Vagina (tissue), 2 donors: Measurements from ENCODE around the gene BCL6. TPM values are rescaled to one million over a fixed set of nuclear protein-coding genes. Genes with fewer than 3 reads are reported as not detected.

Experiments
- DNase-seq, 2 donors: peaks; one replicate each; pipeline ENCODE4 v3.0.0-alpha.2; 2017; ENCODE audit errors: extremely low spot score in 2 of 2
- H3K27ac ChIP-seq: fragments of 200-600 bp; sonication (generic); one replicate; pipeline ENCODE4 v1.5.1; 2019
- H3K27me3 ChIP-seq: fragments of 200-600 bp; sonication (generic); one replicate; pipeline ENCODE4 v1.5.1; 2019
- H3K36me3 ChIP-seq, 2 donors: fragments of 200-600 bp; sonication (generic); one replicate each; pipeline ENCODE4 v1.5.1; 2017 to 2019
- H3K4me1 ChIP-seq: fragments of 200-600 bp; sonication (generic); one replicate; pipeline ENCODE4 v1.5.1; 2019
- H3K4me3 ChIP-seq, 2 donors: fragments of 200-600 bp; sonication (generic); 1 replicate in 1 of 2; 2 replicates in 1 of 2; pipeline ENCODE4 v1.5.1; 2016 to 2019
- H3K9me3 ChIP-seq: fragments of 200-600 bp; sonication (generic); one replicate; pipeline ENCODE4 v1.5.1; 2019
- POLR2A ChIP-seq, 2 donors: fragments of 450-650 bp; IDR thresholded peaks; one replicate each; pipeline ENCODE4 v1.6.1; 2017; ENCODE audit warnings: antibody characterized with exemption in 2 of 2, mild to moderate bottlenecking in 2 of 2, moderate library complexity in 2 of 2
- POLR2AphosphoS5 ChIP-seq, 2 donors: sonication (generic); formaldehyde crosslinking; IDR thresholded peaks; one replicate each; pipeline ENCODE4 v1.9.0; 2017; ENCODE audit warnings: antibody characterized with exemption in 2 of 2, mild to moderate bottlenecking in 2 of 2, low read depth in 1 of 2; ENCODE audit not compliant: insufficient read depth in 1 of 2
- intact Hi-C: fragments of 100-400 bp; cut with DNase I; formaldehyde crosslinking; loops from one replicate; pipeline ENCODE4 v1.15.1; 2023
- total RNA-seq: library from RNA; depleted of rRNA; stranded (reverse); fragments of >200 nt; gene quantifications from one replicate; pipeline ENCODE4 v1.2.3, GENCODE V29; 2016
- TF ChIP-seq, protein P1 (sequence below), 3 experiments: fragments of 450-650 bp in 2 of 3; fragments of 200-600 bp in 1 of 3; sonication (generic) in 1 of 3; IDR thresholded peaks; one replicate each; pipeline ENCODE4 v1.5.1; 2017 to 2019; ENCODE audit warnings: antibody characterized with exemption in 3 of 3, mild to moderate bottlenecking in 2 of 3, moderate library complexity in 2 of 3

Gene BCL6
- total RNA-seq, 1 donor from 2014 or later, result 133 TPM

DNA sequence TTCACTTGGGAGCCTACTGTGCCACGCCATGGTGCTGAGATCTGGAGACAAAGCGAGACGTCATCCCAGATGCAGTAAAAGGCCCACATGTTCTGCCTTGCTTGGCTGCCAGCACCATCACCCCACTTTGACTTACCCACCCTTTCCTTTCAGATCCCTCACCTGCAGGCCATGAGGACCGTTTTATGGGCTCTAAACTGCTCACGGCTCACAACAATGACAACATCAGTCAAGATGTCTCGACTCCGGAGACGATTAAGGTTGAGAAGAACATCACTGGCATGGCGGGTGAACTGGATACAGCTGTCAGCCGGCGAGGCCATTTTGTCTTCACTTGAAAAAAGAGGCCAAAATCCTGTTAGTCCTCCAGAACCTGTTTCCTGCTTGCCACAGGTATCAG is 11.9 kb downstream of the BCL6 start:
- Histone ChIP-seq H3K27ac (no peak overlapping the region), H3K4me3 (no peak overlapping the region), H3K9me3 (no peaks in the 10 kb centered on the region), H3K36me3 (peaks cover 4 to 64% of the 10 kb centered on the region in 2 donors), H3K27me3 (no peaks in the 10 kb centered on the region), H3K4me1 (peaks cover 32% of the 10 kb centered on the region)
- TF ChIP-seq, protein P1, sequence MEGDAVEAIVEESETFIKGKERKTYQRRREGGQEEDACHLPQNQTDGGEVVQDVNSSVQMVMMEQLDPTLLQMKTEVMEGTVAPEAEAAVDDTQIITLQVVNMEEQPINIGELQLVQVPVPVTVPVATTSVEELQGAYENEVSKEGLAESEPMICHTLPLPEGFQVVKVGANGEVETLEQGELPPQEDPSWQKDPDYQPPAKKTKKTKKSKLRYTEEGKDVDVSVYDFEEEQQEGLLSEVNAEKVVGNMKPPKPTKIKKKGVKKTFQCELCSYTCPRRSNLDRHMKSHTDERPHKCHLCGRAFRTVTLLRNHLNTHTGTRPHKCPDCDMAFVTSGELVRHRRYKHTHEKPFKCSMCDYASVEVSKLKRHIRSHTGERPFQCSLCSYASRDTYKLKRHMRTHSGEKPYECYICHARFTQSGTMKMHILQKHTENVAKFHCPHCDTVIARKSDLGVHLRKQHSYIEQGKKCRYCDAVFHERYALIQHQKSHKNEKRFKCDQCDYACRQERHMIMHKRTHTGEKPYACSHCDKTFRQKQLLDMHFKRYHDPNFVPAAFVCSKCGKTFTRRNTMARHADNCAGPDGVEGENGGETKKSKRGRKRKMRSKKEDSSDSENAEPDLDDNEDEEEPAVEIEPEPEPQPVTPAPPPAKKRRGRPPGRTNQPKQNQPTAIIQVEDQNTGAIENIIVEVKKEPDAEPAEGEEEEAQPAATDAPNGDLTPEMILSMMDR (IDR thresholded peaks at IDR 0.05), result no peak
- TF ChIP-seq POLR2A (IDR thresholded peaks at IDR 0.05) (no peak), POLR2AphosphoS5 (IDR thresholded peaks at IDR 0.05; ENCODE audit: insufficient read depth in 1 of 2, low read depth in 1 of 2) (no peak)
- intact Hi-C loops, result loop anchor here (10.0 kb wide), 1 partner anchor 1411 kb away; no protein-coding TSS in a partner anchor
- peak in 1 of 2 donors; percentile 80 for DNase-seq

DNA sequence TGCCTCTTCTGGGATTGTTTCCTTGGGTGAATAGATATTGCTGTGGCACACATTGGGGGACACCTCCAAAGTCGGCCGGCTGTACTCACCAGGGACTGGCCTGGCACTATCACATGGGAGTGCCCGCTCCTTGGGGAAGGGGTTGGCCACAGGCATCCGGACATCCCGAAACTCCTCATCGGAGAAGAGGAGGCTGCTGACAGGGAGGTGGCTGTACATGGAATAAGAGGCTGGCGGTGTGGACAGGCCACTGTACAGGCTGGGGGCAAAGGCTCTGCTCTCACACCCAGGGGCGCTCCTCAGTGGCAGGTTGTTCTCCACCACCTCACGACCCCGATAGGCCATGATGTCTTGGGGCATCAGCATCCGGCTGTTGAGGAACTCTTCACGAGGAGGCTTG is 15.7 kb downstream of the BCL6 start:
- H3K9me3 ChIP-seq, result no peaks in the 10 kb centered on the region
- no peak overlapping the region for H3K4me3 ChIP-seq
- H3K4me1 ChIP-seq, result peaks cover 8% of the 10 kb centered on the region
- DNase-seq, result no peak
- H3K27me3 ChIP-seq, result no peaks in the 10 kb centered on the region
- intact Hi-C loops, result no loop called here
- TF ChIP-seq, protein P1 (IDR thresholded peaks at IDR 0.05), result no peak
- TF ChIP-seq POLR2A (IDR thresholded peaks at IDR 0.05) (no peak), POLR2AphosphoS5 (IDR thresholded peaks at IDR 0.05; ENCODE audit: insufficient read depth in 1 of 2, low read depth in 1 of 2) (no peak)
- peaks cover 27 to 100% of the 10 kb centered on the region in 2 donors for H3K36me3 ChIP-seq
- no peak overlapping the region for H3K27ac ChIP-seq

DNA sequence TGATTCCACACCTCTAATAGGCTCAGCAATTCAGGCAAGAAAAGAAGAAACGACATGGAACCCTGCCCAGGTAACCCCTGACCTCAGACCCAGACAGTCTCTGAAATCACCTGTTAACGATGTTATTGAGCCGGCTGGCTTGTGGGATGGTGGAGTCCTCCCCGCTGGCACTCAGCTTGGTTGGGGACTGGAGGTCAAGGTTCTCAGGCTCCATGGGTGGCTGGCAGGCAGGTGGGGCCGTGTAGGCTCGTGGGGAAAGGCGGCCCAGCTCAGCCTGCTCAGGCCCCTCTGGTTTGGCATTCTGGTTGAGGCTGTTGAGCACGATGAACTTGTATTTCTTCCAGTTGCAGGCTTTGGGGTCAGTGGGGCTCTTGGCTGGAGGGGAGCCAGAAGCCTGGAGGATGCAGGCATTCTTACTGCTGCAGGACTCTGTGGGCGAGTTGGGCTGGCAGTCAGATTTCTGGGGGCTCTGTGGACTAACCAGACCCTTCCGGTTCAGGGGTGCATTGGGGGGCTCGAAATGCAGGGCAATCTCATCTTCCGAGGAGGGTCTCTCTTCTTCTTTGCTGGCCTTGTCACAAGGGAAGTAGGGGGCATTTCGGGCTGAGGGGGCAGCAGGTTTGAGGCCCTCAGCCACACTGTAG is 16.2 kb downstream of the BCL6 start:
- Histone ChIP-seq H3K4me1 (peaks cover 3% of the 10 kb centered on the region), H3K27me3 (no peaks in the 10 kb centered on the region), H3K27ac (no peak overlapping the region), H3K36me3 (peaks cover 29 to 100% of the 10 kb centered on the region in 2 donors), H3K4me3 (no peak overlapping the region), H3K9me3 (no peaks in the 10 kb centered on the region)
- DNase-seq, result no peak
- TF ChIP-seq POLR2AphosphoS5 (IDR thresholded peaks at IDR 0.05; ENCODE audit: insufficient read depth in 1 of 2, low read depth in 1 of 2), result no peak
- TF ChIP-seq, protein P1 (IDR thresholded peaks at IDR 0.05), result no peak
- TF ChIP-seq POLR2A (IDR thresholded peaks at IDR 0.05), result no peak
- intact Hi-C loops, result no loop called here

DNA sequence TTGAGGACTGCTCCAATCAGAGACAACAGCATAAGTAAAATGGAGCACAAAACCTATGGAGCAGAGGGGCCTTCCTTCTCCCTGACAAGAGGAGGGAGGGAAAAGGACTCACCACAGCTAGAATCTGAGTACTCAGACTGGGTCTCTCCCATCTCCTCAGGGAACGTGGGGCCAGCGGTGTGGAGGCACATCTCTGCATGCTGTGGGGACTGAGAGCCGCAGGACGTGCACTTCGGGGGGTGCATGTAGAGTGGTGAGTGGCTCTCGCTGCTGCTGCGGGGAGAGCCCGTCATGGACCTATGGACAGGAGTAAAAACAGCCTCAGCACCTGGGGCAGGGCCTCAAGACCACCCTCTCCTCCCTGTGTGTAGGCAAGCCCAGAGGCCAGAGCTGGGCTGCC is 17.0 kb downstream of the BCL6 start:
- DNase-seq, result no peak
- Histone ChIP-seq H3K27ac (no peak overlapping the region), H3K4me1 (no peaks in the 10 kb centered on the region), H3K27me3 (no peaks in the 10 kb centered on the region), H3K9me3 (no peaks in the 10 kb centered on the region), H3K4me3 (no peak overlapping the region), H3K36me3 (peaks cover 29 to 100% of the 10 kb centered on the region in 2 donors)
- peak in 1 of 2 donors; percentile 4 for TF ChIP-seq POLR2AphosphoS5 (IDR thresholded peaks at IDR 0.05; ENCODE audit: insufficient read depth in 1 of 2, low read depth in 1 of 2)
- TF ChIP-seq POLR2A (IDR thresholded peaks at IDR 0.05), result no peak
- intact Hi-C loops, result no loop called here

DNA sequence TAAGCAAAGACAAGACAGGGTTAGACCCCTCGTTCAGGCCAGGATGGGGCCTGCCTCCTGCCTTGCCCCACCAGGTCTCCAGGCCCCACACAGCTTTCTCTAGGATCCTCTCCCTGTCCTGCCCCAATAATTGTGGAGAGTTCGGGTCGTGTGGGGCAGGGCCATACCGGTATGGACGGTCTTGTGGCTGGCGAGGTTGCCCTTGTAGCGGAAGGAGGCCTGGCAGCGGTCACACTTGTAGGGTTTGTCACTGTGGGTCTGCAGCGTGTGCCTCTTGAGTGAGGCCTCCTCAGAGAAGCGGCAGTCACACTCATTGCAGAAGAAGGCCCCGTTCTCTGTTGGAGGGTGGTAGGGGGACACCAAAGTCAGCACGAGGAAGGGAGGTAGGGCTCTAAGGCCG is 18.7 kb downstream of the BCL6 start:
- peak in 1 of 2 donors; percentile 19 for TF ChIP-seq POLR2AphosphoS5 (IDR thresholded peaks at IDR 0.05; ENCODE audit: insufficient read depth in 1 of 2, low read depth in 1 of 2)
- TF ChIP-seq, protein P1 (IDR thresholded peaks at IDR 0.05), result no peak
- intact Hi-C loops, result no loop called here
- no peak overlapping the region for H3K27ac ChIP-seq
- H3K9me3 ChIP-seq, result no peaks in the 10 kb centered on the region
- no peaks in the 10 kb centered on the region for H3K4me1 ChIP-seq
- no peak for DNase-seq
- H3K27me3 ChIP-seq, result no peaks in the 10 kb centered on the region
- no peak overlapping the region for H3K4me3 ChIP-seq
- peaks cover 29 to 100% of the 10 kb centered on the region in 2 donors for H3K36me3 ChIP-seq
